Uterus (tissue), 2 donors: ENCODE data around the gene AP3D1.

Experiments used
- POLR2A ChIP-seq, 2 donors: fragments of 450-650 bp; IDR thresholded peaks; one replicate each; pipeline ENCODE4 v1.6.1; 2016; ENCODE audit warnings: antibody characterized with exemption in 2 of 2, mild to moderate bottlenecking in 1 of 2, moderate library complexity in 1 of 2
- TF ChIP-seq, protein P1 (sequence below), 4 experiments: fragments of 200-600 bp in 2 of 4; fragments of 450-650 bp in 2 of 4; sonication (generic) in 2 of 4; IDR thresholded peaks; one replicate each; pipeline ENCODE4 v1.5.1; 2016 to 2019; ENCODE audit warnings: antibody characterized with exemption in 4 of 4, mild to moderate bottlenecking in 2 of 4, moderate library complexity in 1 of 4

DNA sequence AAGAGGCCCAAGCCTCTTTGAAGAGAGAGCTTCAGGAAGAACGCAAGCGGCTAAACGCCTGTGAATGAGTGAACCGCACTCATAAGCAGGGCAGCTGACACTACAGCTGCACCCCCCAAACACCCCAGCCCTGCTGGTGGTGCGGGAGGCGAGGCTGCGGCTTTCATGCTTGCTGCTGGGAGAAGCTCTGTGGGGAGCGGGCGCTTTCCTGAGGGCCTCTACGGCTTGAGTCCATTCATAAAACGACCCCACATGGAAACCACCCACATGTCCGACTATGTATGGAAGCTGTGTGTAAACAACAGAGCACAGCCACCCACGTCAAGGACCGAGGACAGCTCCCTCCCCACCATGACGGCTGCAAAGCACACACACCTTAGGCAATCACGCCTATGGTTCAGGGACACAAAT lies 5.5 kb downstream of the AP3D1 start:
- TF ChIP-seq, protein P1, sequence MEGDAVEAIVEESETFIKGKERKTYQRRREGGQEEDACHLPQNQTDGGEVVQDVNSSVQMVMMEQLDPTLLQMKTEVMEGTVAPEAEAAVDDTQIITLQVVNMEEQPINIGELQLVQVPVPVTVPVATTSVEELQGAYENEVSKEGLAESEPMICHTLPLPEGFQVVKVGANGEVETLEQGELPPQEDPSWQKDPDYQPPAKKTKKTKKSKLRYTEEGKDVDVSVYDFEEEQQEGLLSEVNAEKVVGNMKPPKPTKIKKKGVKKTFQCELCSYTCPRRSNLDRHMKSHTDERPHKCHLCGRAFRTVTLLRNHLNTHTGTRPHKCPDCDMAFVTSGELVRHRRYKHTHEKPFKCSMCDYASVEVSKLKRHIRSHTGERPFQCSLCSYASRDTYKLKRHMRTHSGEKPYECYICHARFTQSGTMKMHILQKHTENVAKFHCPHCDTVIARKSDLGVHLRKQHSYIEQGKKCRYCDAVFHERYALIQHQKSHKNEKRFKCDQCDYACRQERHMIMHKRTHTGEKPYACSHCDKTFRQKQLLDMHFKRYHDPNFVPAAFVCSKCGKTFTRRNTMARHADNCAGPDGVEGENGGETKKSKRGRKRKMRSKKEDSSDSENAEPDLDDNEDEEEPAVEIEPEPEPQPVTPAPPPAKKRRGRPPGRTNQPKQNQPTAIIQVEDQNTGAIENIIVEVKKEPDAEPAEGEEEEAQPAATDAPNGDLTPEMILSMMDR (IDR thresholded peaks at IDR 0.05): no peak
- TF ChIP-seq POLR2A (IDR thresholded peaks at IDR 0.05): no peak
